HUDEP-2 (cell line): ENCODE results near the gene TGFBR3.

Experiments used
- DNase-seq, 76 experiments: peaks; one replicate each; lab custom pipeline; 2025; ENCODE audit not compliant: unreplicated experiment in 76 of 76; lab: John Stamatoyannopoulos, UW

Gene TGFBR3

DNA sequence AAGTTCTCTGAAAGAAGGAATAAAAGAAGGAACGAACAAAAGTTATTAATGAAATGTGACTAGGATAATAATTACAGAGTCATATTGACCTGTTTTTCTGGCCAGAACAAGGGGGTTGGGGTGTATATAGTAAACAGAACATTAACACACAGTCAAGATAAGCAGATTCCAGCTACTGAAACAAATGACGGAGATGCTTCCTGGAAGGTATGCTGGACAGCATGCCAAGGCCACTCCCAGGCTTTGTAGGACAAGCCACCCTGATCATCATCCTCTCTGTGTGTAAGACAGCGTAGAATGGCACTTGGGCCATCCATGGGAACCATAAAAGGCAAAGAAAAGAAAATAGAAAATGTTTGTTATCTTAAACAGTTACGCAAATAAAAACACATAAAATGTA lies 120.7 kb downstream of the TGFBR3 start:
- DNase-seq = no peak

- DNase-seq = no peak
Measured at GRCh38 chr1:91764471-91765115, 121.4 kb downstream of the TGFBR3 start.

- DNase-seq = no peak
Measured at GRCh38 chr1:91763252-91763651, 122.7 kb downstream of the TGFBR3 start.

- no peak for DNase-seq
Measured at GRCh38 chr1:91761295-91761721, 124.6 kb downstream of the TGFBR3 start.

GRCh38 chr1:91760512-91760911 lies 125.4 kb downstream of the TGFBR3 start:
- DNase-seq = no peak

- no peak for DNase-seq
Measured at GRCh38 chr1:91759076-91759475, 126.9 kb downstream of the TGFBR3 start.

DNA sequence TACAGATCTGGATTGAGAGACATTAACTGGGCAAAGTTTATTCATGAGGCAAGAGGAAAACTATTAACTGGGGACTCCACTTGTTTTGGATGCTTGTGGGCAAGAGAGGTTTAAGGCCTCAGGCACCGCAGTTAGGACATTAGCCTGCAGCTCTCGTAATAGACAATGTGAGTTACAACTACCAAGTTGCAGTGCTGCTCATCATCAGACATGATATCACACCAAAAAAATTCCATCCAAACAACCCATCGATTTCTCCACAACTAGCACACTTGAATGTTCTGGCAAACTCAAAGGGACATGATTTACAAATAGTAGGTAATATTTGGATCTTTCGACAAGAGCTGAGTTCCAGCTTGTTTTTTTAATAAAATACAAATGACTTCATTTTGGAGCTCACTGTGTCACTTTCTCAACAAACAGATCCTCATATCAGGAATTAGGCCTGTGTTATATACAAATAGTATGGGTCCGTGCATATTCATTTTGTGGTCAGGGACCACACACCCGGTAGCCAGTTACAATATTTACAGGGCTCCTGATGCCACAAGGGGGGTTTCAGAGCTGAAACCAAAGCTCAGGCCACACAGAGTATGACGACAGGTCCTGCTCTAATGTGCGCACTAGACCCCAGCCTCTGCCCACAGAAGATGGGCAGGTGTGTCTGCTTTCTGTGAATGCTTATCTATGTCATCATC lies 128.0 kb downstream of the TGFBR3 start:
- DNase-seq = no peak

GRCh38 chr1:91755702-91756287 lies 130.2 kb downstream of the TGFBR3 start:
- DNase-seq = no peak

- no peak for DNase-seq
Measured at GRCh38 chr1:91754816-91755580, 131.0 kb downstream of the TGFBR3 start.

DNA sequence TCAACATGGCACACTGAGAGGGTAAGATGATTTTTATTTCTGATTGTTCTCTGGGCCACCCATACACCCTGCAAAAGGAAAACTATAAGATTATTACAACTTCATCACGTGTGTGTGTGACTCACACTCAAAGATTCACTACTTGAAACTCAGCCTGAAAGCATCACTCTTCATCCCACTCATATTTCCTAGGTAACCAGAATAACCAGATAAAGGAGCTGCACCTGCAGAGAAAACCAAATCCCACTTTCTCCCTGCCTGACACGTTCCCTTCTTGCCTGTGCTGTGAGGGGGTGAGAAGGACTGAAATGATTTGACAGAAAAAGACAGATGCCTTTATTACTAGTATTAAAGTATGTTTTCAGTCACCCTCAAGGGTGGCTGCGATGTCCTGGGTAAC lies 131.6 kb downstream of the TGFBR3 start:
- no peak for DNase-seq

GRCh38 chr1:91753878-91754277 lies 132.1 kb downstream of the TGFBR3 start:
- no peak for DNase-seq

DNA sequence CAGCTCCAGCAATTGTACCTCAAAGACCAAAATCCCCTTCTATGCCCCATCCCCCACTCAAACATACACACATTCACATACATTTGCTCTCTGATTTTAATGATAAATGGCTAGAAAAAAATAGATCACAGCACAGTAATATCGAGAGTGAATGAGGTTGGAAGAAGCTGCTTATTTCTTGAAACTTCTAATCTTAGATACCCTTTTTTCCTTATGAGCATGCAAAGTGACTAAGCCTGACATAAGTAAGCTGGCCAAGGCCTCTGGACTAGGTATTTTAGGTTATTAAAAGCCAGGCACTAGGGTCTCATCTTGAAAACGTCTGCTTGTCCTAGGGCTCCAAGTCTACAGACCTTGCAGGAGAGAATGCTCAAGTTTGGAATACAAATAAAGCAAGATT lies 133.6 kb downstream of the TGFBR3 start:
- DNase-seq = no peak

GRCh38 chr1:91751275-91751674 lies 134.7 kb downstream of the TGFBR3 start:
- no peak for DNase-seq

DNA sequence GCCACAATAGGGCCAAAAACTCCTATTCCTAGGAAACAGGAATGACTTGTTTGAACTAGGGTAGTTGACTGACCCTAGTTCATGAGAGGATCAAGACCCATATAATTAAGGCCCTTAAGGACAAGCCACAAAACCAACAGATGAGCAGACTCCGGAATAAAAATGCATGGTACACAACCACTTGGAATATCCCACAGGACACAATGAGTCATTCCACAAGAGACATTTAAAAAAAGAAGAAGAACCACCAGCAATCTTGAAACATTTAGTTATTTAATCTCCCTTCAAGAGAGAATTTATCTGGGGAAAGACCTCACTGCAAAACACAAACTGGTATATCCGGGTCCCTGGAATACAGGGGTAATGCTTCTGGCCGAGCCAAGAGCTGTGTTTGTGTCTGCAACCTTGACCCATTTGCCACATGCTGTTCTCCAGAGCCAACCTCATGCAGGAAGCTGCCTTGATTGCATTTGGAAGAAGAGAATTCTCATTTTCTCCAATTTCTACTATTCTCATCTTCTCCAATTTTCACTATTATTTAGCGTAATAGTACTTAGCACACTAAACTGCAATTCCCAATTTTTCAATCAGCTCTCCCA lies 135.5 kb downstream of the TGFBR3 start:
- DNase-seq = no peak

DNA sequence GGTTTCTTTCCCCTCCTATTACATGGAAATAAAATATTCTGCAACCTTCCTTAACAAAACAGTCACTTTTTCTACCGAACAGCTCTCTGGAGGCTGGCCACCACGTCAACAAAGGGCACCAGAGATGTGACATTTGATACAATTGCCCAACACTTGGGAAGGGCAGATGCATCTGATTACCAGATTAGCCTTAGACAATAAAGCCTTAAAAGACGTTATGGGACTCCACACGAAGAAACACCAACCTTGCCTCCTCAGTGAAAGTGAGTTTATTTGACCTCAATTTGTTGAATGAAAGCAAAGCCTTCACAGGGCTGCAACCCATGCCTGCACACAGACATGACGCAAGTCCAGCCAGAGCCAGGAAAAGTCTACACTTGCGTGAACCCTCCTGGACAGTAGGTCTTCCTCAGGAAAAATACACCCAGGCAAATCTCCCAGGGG lies 136.1 kb downstream of the TGFBR3 start:
- no peak for DNase-seq

GRCh38 chr1:91747666-91748065 lies 138.3 kb downstream of the TGFBR3 start:
- no peak for DNase-seq

DNA sequence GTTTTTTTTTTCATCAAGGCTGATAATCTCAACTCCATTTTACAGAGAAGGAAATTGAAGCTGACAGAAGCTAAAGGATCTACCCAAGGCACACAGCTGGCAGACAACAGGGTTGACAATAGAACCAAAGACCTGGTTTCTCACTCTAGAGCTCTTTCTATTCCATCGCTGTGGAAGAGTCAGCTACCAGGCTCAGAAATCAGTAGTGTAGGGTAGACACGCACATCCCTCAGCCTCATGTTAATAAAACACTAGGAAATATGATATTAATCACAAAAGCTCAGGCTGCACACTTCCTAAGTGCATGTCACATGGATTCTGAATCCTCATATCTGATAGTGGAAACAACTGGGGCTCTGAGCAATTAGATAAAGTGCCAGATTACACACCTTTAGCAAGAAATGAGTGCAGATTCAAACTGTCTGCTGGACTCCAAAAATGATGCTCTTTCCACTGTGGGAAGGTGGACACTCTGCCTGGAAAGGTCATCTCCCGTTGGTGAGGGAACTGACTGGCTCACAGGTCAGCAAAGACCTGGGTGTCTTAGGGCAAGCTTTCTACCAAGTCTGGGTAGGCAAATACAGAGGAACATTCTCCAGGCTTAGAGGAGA lies 139.1 kb downstream of the TGFBR3 start:
- no peak for DNase-seq

GRCh38 chr1:91745640-91746373 lies 140.1 kb downstream of the TGFBR3 start:
- no peak for DNase-seq

DNA sequence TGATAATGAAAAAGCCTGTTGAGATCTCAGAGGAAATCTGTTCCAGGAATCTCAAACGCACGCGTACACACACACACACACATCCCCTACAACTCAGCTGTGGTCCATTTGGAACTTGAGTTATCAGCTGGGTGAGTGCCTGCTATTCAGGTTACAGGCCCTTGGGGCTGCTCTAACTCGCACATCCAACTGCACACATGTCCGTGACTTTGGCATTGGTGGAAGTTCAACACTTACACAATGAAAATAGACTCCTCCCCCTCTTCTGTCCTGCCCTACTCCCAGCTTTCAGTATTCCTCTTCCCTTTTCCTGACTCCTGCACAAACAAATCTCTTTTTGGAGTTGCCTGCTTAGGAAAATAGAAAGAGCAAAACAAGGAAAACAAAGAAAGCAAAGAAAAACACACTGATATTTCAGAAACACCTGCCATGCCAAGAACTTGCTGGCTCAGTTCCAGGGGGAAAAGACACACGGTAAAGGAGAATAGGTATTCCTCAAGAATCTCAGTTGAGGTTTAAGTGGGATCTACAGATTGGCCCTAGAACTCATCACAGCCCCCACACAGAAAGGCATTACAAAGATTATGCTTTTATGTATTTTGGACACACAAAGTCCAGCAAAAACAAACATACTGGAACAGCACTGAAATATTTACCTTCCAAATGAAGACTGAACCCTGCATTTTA lies 140.9 kb downstream of the TGFBR3 start:
- no peak for DNase-seq
